ENCODE data around the gene SLC5A4.
A peak's percentile ranks its signal among the peaks of the same experiment; 100 is the strongest.

Gene SLC5A4

DNA sequence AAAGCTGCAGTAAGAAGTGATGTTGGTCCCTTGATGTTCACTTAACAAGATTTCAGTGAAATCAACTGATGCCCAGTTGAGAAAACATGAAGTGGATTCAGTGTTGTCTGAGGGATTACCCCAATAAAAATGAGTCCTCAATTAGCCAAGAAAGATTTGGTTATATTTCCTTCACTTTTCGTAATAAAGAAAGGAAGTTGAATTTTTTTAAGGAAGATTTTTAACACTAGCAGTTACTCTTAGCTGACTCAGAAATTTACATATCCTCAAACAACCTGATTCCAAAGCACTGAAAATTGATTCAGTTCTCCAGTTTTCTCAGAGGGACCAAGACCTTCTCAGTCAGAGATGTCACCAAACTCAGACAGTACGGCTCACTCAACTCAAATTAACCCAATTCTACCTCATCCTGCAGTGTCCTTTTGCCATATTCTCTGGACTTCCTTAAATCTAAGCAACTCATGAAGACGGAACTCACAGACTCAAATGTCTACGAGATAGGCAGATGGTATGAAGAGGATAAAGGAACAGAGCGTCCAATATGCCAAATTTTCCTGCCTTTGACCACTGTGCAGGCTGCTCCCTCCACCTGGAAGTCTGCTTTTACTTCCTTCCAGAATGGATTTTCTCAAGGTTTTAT, 22.8 kb downstream of the SLC5A4 start:
- no peak for DNase-seq (ENCODE audit: low spot score)

DNA sequence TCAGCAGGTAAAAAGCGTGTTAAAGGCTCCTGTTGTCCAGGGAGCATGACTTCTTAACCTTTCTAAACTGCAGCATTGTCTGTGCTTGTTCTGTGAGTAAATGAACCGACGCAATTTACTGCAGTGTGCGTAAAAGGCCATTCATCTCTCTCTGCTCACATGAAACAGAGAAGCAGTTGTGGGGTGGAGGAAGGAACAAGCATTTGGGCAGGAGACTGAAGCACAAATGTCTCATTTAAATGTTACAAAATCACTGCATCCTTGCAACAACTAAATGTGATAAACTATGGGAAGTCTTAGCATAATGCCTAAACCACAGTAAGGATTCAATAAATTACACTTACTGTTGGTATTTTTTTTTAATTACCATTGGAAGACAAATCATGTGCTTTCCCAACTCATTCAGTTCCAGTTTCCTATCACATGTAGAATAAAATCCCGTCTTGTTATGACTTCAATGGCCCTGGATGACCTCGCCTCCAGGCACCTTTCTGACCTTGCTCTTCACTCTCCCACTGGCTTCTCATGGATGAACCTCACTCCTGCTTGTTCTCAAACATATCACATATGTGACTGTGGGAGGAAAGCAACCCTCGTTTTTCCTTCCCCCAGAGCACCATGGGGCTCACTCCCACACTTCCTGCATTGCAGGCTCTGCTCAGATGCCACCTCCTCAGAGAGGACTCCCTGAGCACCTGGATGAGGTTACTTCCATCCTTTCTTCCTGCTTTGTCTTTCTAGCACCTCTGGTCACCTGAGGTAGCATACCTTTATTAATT, 28.6 kb downstream of the SLC5A4 start:
- no peak for DNase-seq (ENCODE audit: low spot score)

DNA sequence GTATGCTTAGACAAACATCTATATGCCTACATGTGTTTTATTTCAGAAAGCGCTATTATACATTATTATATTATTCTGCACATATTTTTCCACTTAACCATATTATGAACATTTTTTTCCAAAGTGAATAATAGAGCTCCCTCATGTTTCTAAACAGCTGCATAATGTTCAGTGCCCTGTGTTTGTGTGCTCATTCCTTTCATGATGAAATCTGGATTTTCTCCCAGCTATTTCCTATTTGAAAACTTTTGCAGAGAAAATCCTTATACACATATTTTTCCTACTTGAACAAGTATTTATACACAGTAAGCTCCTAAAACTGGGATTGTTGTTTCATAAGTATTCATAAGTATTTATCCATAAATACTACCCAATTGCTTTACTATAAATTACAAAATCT, 32.2 kb downstream of the SLC5A4 start:
- no peak for DNase-seq (ENCODE audit: low spot score)

DNA sequence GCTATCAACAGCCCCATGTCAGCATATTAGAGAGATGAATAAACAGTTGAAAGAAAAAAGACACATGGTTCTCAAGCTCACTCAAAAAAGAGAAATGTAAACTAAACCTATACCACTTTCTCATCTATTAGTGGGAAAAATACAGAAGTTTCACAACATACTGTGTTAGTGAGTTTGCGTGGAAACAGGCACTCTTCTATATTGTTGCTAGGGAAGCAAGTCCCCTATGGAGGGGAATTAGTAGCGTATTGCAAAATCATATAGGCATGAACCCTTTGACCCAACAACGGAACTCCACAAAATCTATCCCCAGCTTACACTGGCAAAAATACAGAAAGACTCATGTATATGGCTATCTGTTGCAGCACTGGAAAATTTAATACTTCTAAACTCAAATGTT, 36.1 kb downstream of the SLC5A4 start:
- DNase-seq (ENCODE audit: low spot score), result no peak

DNA sequence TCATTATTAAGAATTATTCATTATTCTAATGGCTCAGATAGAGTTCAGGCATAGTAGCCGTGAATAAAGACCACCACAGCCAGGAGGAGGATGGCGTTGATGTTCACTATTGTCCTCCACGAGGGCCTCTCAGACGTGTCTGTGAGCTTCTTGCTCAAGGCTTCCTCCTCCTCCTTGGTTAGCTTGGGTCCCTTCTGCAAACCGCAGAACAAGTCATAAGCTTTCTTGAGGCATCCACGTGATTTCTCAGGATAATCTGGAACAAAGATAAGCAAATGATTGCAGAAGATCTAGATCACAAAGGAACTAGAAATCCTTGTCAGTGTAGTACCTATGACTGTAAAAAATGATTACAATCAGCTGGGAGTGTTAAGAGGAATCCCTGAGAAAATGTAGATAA, 36.7 kb downstream of the SLC5A4 start:
- DNase-seq (ENCODE audit: low spot score), result no peak

DNA sequence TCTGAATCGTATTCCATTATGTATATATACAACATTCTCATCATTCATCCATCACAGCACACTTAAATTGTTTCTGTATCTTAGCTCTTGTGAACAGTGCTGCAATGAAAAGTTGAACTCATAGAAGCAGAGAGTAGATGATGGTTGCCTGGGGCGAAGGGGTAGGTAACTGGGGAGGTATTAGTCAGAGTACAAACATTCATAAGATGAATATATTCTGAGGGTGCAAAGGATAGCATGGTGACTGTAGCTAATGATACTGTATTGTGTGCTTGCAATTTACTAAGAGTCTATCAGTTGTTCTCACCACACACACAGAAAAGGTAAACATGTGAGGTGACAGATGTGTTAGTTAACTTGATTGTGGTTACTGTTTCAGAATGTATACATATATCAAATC, 37.7 kb downstream of the SLC5A4 start:
- DNase-seq (ENCODE audit: low spot score), result no peak

DNA sequence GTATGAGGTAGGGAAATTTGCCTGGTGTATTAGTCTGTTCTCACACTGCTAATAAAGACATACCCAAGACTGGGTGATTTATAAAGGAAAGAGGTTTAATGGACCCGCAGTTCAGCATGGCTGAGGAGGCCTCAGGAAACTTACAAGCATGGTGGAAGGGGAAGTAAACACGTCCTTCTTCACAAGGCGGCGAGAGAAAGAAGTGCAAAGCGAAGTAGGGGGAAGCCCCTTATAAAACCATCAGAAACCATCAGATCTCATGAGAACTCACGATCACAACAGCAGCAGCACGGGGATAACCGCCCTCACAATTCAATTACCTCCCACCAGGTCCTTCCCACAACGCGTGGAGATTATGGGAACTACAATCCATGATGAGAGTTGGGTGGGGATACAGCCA, 38.2 kb downstream of the SLC5A4 start:
- no peak for DNase-seq (ENCODE audit: low spot score)

DNA sequence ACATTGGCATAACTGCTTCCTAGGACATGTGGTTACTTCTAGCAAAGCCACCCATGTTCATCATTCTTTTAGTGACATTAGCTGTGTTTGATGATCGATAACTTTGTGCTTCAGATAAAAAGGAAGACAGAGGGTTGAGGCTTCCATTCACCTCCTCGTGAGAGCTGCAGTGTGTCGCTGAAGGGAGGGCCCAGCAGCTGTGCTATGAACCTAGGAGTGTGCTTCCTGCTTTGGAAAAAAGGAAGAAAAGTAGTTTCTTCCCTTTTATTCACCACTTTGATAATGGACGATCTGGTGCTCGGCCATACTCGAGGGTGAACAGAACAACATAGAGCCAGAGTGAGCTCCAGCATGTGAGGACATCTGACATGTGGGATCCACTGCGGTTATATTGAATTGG, 44.1 kb downstream of the SLC5A4 start:
- DNase-seq (ENCODE audit: low spot score), result no peak

DNA sequence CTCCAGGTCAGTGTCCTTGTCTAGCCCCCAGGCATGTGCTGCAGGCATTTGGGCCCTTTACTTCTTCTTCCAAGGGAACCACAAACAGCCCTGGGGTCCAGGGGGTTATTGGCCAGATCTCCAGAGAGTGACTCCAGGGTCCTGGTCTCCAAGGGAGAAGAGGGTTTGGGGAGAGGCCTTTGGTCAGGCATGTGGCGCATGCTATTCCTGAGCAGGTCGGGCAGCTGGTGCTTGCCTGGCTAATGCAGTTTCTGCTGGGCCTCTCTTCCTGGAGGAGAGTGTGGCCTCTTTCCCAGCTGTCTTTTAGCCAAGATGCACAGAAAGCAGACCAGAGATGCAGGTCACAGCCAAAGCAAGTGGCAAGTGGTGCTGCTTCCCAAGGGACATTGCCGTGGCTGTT, 46.5 kb downstream of the SLC5A4 start:
- no peak for DNase-seq (ENCODE audit: low spot score)

DNA sequence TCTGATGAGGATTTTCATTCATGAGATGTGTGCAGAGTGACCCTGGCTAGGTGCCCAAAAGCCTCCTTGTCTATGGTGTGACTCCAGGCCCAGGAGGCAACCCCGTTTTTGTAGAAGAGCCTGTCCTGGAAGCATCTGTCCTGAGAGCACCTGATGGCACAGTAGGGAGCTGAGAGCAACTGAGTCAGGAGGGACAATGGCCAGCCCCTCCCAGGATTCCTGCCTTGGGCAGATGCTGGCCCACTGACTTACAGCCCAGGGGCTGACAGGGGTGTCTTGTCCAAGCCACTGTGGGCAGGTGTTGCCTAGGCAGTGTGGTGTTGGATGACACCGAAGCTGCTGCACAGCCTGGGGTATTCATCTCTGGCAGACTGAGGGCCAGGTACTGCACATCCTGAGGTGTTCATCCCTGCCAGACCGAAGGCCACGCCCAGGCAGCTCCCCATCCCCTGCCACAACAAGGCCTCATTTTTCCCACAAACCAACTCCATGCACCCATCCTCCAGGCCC, 47.1 kb downstream of the SLC5A4 start:
- DNase-seq (ENCODE audit: low spot score), result no peak

DNA sequence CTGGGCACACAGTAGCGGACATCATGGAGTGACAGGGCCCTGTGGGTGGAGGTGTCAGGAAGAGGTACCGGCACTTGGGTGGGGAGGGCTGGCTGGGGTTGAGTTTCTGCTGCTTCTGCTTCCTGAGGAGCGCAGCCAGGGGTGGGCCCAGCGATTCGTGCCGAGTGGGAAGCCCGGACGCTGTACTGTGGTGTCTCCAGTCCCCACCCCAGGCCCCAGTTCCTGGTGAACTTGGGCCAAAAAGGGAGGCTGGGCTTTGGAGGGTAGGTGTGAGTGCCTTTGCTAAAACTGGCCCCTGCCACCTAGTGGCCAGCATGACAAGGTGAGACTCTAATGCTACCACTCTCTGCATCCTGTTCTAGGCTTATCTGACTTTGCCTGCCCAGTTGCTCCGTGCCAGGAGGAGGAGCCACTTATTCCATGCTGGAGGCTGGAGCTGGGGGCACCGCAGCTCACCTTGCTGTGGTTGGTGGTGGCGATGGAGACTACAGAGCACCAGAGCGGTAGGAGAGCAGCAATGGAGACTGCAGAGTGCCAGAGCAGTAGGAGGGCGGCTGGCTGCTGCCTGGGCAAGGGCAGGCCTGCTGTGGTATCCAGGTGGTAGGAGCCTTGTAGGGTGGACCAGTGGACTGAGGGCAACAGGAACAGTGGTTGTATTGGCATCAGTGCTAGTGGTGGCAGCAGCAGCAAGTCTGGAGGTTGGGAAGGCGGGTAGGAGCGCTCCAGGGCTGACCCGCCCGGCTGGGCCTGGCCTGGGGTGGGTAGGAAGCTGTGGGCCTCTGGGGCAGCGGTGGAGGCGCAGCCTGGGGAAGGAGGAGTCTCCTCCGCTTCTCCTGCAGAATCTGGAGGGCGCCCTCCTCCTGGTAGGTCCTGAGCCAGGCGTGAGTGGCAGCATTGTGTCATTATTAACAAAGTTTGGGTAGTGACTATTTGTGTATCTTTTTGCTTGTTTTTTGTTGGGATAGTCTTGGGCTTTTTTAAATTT, 48.1 kb downstream of the SLC5A4 start:
- peak; percentile 33 for DNase-seq (ENCODE audit: low spot score)

DNA sequence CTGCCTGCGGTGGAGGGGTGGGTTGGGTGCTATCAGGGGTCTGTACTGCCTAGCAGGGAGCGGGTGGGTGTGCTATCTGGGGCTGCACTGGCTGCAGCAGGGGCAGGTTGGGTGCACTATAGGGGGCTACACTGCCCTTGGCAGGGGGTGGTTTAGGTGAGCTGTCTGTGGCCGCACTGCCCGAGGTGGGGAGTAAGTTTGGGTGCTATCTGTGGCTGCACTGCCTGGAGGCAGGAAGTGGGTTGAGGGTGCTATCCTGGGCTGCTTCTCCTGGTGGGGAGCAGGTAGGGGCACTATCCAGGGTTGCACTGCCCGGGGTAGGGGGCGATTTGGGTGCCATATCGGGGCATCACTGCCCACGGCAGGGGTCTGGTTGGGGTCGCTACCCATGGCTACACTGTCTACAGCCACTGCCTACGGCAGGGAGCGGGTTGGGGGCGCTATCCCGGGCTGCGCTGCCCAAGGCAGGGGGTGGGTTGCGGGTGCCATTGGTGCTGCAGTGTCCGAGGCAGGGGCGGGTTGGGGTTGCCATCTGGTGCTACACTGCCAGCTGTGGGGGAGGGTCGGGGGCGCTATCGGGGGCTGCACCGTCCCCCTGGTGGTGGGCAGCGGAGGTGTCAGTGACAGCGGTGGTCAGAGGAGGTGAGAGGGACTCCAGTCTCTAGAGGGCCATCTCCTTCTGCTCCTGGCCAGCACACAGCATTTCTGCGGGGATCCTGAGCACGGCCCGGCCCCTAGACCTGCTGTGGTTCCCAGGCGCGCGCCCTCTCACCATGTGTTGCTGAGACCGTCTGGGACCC, 49.0 kb downstream of the SLC5A4 start:
- DNase-seq (ENCODE audit: low spot score), result no peak

DNA sequence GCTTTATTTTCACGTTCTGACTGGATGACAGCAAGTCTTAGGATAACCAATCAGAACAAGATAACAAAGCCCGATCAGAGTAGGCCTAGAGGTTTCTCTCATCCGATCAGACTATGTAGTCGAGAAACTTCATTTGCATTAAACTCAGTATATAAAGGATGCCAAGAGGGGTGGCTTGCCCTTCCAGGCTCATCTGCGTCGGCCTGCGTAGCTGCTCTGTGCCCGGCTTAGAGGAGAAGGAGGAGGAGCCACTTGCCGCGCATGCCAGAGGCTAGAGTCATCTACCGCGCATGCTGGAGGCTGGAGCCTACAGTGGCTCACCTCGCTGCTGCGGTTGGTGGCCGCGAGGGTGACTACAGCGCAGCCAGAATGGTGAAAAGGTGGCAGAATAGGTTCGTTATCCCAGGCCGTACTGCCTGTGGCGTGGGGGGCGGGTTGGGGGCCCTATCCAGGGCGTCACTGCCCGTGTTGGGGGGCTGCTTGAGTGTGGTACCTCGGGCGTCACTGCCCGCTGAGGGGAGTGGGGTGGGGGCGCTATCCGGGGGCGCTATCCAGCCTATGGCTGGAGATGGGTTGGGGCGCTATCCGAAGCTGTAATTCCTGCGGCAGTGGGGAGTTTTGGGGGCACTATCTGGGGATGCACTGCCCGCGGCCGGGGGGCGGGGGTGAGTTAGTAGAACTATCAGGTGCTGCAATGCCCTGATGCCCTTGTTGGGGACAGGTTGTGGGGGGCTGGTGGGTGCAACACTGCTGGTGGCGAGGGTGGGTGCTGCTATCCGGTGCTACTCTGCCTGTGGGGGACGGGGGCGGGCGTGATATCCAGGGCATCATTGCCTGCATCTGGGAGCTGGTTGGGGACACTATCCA, 50.1 kb downstream of the SLC5A4 start, which contains the start of gene RFPL2:
Gene RFPL2, minus strand, starts transcription at position 218 of the 867 bp plus-strand sequence. CDS start 2,622 bp downstream, outside the sequence.
- DNase-seq (ENCODE audit: low spot score), result peak; percentile 63

DNA sequence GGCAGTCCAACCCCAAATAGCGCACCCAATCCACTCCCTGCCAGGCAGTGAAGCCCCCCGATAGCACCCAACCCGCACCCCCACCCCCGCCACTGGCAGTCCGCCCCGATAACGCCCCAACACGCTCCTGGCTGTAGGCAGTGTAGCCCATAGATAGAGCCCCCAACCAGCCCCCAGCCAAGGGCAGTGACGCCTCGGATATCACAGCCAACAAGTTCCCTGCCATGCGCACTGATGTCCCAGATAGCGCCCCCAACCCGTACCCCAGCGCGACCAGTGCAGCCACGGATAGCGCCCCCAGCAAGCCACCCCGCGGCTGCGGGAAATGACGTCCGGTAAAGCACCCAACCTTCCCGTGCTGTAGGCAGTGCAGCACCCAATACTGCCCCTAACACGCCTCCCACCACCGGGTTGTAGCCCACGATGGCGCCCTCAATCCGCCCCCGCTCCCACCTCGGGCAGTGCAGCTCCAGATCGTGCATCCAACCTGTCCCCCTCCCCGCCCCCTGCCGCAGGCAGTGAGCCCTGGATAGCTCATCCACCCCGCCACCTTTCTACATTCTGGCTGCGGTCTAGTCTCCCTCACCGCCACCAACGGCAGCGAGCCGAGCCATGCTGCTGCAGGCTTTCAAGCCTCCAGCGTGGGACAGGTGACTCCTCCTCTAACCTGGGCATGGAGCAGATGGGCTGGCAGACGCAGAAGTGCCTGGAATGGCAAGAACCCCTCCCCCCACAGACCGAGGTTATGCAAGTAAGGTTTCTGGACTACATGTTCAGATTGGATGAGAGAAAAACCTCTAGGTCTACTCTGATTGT, 50.9 kb downstream of the SLC5A4 start:
- no peak for DNase-seq (ENCODE audit: low spot score)

DNA sequence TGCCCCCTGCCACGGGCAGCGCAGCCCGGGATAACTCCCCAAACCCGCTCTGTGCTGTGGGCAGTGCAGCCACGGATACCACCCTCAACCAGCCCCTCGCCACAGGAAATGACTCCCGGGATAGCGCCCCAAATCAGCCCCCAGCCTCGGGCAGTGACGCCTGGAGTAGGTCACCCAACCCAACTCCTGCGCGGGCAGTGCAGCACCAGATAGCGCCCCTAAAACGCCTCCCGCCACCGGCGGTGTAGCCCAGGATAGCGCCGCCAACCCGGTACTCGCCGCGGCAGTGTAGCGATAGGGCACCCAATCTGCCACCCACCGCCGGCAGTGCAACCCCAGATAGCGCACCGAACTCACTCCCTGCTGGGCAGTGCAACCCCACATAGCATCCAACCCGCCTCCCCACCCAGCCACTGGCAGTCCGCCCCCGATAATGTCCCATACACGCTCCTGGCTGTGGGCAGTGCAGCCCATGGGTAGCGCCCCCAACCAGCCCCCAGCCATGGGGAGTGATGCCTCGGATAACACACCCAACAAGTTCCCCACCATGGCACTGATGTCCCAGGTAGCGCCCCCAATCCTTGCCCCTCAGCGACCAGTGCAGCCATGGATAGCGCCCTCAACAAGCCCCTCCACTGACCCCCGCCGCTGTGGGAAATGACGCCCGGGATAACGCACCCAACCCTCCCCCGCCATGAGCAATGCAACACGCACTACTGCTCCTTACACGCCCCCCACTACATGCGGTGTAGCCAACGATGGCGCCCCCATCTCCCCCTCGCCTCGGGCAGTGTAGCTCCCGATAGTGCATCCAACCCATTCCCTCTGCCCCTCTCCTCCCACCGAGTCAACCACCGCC, 51.7 kb downstream of the SLC5A4 start:
- DNase-seq (ENCODE audit: low spot score), result no peak

DNA sequence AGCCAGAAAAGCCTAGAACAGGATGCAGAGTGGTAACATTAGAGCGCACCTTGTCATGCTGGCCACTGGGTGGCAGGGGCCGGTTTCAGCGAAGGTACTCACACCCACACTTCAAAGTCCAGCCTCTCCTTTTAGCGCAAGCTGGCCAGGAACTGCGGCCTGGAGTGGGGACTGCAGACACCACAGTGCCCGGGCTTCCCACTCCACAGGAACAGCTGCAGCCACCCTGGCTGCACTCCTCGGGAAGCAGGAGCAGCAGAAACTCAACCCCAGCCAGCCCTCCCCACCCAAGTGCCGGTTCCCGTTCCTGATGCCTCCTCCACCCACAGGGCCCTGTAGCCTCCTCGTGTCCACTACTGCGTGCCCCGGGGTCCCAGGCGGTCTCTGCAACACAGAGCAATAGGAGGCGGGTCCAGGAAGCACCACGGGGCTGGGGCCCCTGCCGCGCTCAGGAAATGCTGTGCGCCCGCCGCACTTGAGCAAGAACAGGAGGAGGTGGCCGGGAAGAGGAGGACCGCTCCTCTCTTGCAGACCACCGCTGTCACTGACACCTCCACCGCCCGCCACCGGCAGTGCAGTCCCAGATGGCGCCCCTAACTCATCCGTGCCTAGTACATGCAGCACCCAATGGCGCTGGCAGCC, 52.5 kb downstream of the SLC5A4 start:
- DNase-seq (ENCODE audit: low spot score), result peak; percentile 39

DNA sequence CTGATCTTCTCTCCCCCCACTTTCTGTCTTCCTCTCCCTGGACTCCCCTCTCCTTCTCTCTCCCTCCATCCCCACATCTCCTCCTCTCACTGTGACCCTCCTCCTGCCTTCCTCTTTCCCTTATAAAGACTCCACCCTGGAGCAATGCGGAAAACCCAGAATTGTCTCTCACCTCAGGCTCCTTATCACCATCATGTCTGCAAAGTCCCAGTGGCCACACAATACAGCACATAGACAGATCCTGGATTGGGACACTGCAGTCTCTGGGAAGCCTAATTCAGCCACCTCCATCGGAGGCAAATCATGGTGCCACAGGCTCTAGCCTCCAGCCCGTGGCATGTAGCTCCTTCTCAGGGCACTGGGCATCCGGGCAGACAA, 53.0 kb downstream of the SLC5A4 start:
- no peak for DNase-seq (ENCODE audit: low spot score)

DNA sequence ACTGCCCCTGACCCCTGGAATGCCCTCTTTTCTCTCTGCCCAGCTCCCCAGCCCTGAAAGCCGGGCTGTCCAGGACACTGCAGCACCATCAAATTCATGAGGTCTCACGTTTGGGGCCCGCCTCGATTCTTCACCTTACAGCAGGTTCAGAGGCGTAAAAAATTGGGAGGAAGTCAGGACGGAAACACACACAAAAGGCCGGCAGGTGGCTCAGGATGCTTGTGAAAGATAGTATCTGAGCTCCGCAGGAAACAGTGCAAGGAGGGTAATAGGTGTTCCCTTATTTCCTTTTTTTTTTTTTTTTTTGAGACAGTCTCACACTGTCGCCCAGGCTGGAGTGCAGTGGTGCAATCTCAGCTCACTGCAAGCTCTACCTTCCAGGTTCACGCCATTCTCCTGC, 54.4 kb downstream of the SLC5A4 start:
- no peak for DNase-seq (ENCODE audit: low spot score)

Data from Ammon's horn (tissue), 1 donor.